GM23248 (cell line): ENCODE results near the gene RNF152.

Experiments
- EZH2 ChIP-seq: fragments of 200-600 bp; sonication (generic); IDR thresholded peaks from 2 replicates; pipeline ENCODE4 v1.6.1; 2018; ENCODE audit warnings: antibody characterized with exemption, mild to moderate bottlenecking; ENCODE audit not compliant: insufficient read depth, poor library complexity, severe bottlenecking
- EZH2phosphoT487 ChIP-seq: fragments of 200-600 bp; sonication (generic); IDR thresholded peaks from 2 replicates; pipeline ENCODE4 v1.6.1; 2018; ENCODE audit warnings: antibody characterized with exemption, moderate library complexity, mild to moderate bottlenecking, low read depth; ENCODE audit not compliant: insufficient read depth

GRCh38 chr18:61856678-61857077, 36.1 kb downstream of the RNF152 start:
- no peak for TF ChIP-seq EZH2
- TF ChIP-seq EZH2phosphoT487 = no peak
